ENCODE results near the gene LTBP3. TPM values are rescaled to one million over a fixed set of nuclear protein-coding genes. Genes with fewer than 3 reads are reported as not detected.
A peak's percentile ranks its signal among the peaks of the same experiment; 100 is the strongest.

LTBP3 gene
- total and polyA plus RNA-seq, 5 donors from 2014 or later, result 9.2 to 132 (median 14.6) TPM

- peaks cover 3% of the 10 kb centered on the region for H3K36me3 Mint-ChIP-seq
- no peak for DNase-seq
- peaks cover 0 to 23% (median 6%) of the 10 kb centered on the region in 4 donors for H3K4me1 Mint-ChIP-seq
- Histone ChIP-seq H3K36me3 (ENCODE audit: control insufficient read depth, insufficient read depth, low read length) (peaks cover 13% of the 10 kb centered on the region), H3K27ac (ENCODE audit: insufficient read depth, low read length, poor library complexity, severe bottlenecking) (no peak within 1 kb of the TSS), H3K4me3 (ENCODE audit: low read depth, low read length) (no peak within 1 kb of the TSS), H3K27me3 (ENCODE audit: control insufficient read depth, insufficient read depth, low read length) (no peaks in the 10 kb centered on the region), H3K9me3 (ENCODE audit: control insufficient read depth in 2 of 2, low read length in 2 of 2) (no peaks in the 10 kb centered on the region), H3K4me1 (ENCODE audit: control insufficient read depth, insufficient read depth, low read length, poor library complexity, severe bottlenecking) (peaks cover 10% of the 10 kb centered on the region)
- no peak within 1 kb of the TSS for H3K4me3 Mint-ChIP-seq
- peak in 1 of 2 donors; percentile 14 for ATAC-seq (ENCODE audit: low read depth in 2 of 2)
- no peaks in the 10 kb centered on the region for H3K27me3 Mint-ChIP-seq
- peak within 1 kb of the TSS; percentile 20 to 75 (median 32) for H3K27ac Mint-ChIP-seq
- no peaks in the 10 kb centered on the region for H3K9me3 Mint-ChIP-seq
Measured at GRCh38 chr11:65595543-65596281, 37.6 kb upstream of the LTBP3 start, which contains the start of gene KCNK7. Gene KCNK7 (minus strand): TSS chr11:65595800. CDS start chr11:65595772, 28 bp downstream.

- Mint-ChIP-seq H3K4me3 (no peak overlapping the region), H3K9me3 (no peaks in the 10 kb centered on the region), H3K4me1 (peaks cover 0 to 23% (median 6%) of the 10 kb centered on the region in 4 donors), H3K36me3 (peaks cover 6% of the 10 kb centered on the region), H3K27ac (no peak overlapping the region), H3K27me3 (no peaks in the 10 kb centered on the region)
- ATAC-seq (ENCODE audit: low read depth in 2 of 2), result no peak
- H3K9me3 ChIP-seq (ENCODE audit: control insufficient read depth in 2 of 2, low read length in 2 of 2), result no peaks in the 10 kb centered on the region
- no peaks in the 10 kb centered on the region for H3K27me3 ChIP-seq (ENCODE audit: control insufficient read depth, insufficient read depth, low read length)
- H3K36me3 ChIP-seq (ENCODE audit: control insufficient read depth, insufficient read depth, low read length), result peaks cover 17% of the 10 kb centered on the region
- DNase-seq, result peak in 1 of 3 donors; percentile 50
- peaks cover 10% of the 10 kb centered on the region for H3K4me1 ChIP-seq (ENCODE audit: control insufficient read depth, insufficient read depth, low read length, poor library complexity, severe bottlenecking)
- H3K27ac ChIP-seq (ENCODE audit: insufficient read depth, low read length, poor library complexity, severe bottlenecking), result no peak overlapping the region
- H3K4me3 ChIP-seq (ENCODE audit: low read depth, low read length), result no peak overlapping the region
Measured at GRCh38 chr11:65595131-65595530, 37.0 kb upstream of the LTBP3 start.

- no peak overlapping the region for H3K27ac ChIP-seq (ENCODE audit: insufficient read depth, low read length, poor library complexity, severe bottlenecking)
- H3K4me1 ChIP-seq (ENCODE audit: control insufficient read depth, insufficient read depth, low read length, poor library complexity, severe bottlenecking), result peaks cover 14% of the 10 kb centered on the region
- H3K9me3 Mint-ChIP-seq, result no peaks in the 10 kb centered on the region
- no peaks in the 10 kb centered on the region for H3K9me3 ChIP-seq (ENCODE audit: control insufficient read depth in 2 of 2, low read length in 2 of 2)
- peak overlapping the region in 2 of 3 donors; percentile 20 to 36 for H3K27ac Mint-ChIP-seq
- peaks cover 17% of the 10 kb centered on the region for H3K36me3 ChIP-seq (ENCODE audit: control insufficient read depth, insufficient read depth, low read length)
- no peak overlapping the region for H3K4me3 ChIP-seq (ENCODE audit: low read depth, low read length)
- peak; percentile 35 to 45 for ATAC-seq (ENCODE audit: low read depth in 2 of 2)
- H3K36me3 Mint-ChIP-seq, result peaks cover 6% of the 10 kb centered on the region
- peaks cover 0 to 24% (median 6%) of the 10 kb centered on the region in 4 donors for H3K4me1 Mint-ChIP-seq
- no peaks in the 10 kb centered on the region for H3K27me3 ChIP-seq (ENCODE audit: control insufficient read depth, insufficient read depth, low read length)
- no peaks in the 10 kb centered on the region for H3K27me3 Mint-ChIP-seq
- H3K4me3 Mint-ChIP-seq, result peak overlapping the region in 2 of 4 donors; percentile 28 to 38
- peak in 2 of 3 donors; percentile 28 to 49 for DNase-seq
Measured at GRCh38 chr11:65593518-65594414, 35.6 kb upstream of the LTBP3 start.

DNA sequence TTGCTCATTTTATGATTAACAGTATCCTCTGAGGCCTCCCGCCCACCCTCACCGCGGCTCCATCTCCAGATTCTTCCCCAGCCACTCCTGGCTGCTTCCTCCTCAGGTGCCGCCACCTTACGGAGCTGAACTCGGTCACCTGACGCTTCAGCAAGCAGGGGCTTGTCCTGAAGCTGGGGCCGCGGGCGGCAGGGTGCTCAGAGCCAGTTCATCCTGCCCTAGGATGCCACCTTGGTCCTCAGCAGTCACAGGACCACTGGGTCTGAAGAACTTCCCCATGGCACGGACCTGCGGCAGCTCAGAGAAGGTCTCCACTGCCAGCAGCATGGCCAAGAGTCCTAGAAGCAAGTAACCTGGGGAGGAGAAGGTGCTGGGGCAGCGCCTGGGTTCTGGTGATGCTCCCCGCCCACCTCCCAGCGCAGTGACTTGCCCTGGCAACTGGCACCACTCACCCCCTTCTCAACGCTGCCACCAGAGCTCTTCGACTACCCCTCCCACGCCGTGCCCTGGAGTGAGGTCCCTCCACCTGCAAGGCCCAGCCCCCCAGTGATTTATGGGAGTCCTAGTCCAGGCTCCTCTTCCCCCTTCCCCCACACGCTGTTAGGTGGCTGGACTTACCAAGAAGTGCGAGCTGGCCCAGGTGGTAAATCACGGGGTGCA is 34.8 kb upstream of the LTBP3 start:
- Mint-ChIP-seq H3K27me3 (no peaks in the 10 kb centered on the region), H3K27ac (peak overlapping the region in 1 of 3 donors; percentile 52), H3K36me3 (peaks cover 6% of the 10 kb centered on the region), H3K9me3 (no peaks in the 10 kb centered on the region), H3K4me1 (peaks cover 0 to 32% (median 12%) of the 10 kb centered on the region in 4 donors), H3K4me3 (no peak overlapping the region)
- Histone ChIP-seq H3K4me1 (ENCODE audit: control insufficient read depth, insufficient read depth, low read length, poor library complexity, severe bottlenecking) (peaks cover 21% of the 10 kb centered on the region), H3K27ac (ENCODE audit: insufficient read depth, low read length, poor library complexity, severe bottlenecking) (no peak overlapping the region), H3K27me3 (ENCODE audit: control insufficient read depth, insufficient read depth, low read length) (no peaks in the 10 kb centered on the region), H3K9me3 (ENCODE audit: control insufficient read depth in 2 of 2, low read length in 2 of 2) (no peaks in the 10 kb centered on the region), H3K36me3 (ENCODE audit: control insufficient read depth, insufficient read depth, low read length) (peaks cover 14% of the 10 kb centered on the region), H3K4me3 (ENCODE audit: low read depth, low read length) (no peak overlapping the region)
- ATAC-seq (ENCODE audit: low read depth in 2 of 2) (no peak), DNase-seq (no peak)

DNA sequence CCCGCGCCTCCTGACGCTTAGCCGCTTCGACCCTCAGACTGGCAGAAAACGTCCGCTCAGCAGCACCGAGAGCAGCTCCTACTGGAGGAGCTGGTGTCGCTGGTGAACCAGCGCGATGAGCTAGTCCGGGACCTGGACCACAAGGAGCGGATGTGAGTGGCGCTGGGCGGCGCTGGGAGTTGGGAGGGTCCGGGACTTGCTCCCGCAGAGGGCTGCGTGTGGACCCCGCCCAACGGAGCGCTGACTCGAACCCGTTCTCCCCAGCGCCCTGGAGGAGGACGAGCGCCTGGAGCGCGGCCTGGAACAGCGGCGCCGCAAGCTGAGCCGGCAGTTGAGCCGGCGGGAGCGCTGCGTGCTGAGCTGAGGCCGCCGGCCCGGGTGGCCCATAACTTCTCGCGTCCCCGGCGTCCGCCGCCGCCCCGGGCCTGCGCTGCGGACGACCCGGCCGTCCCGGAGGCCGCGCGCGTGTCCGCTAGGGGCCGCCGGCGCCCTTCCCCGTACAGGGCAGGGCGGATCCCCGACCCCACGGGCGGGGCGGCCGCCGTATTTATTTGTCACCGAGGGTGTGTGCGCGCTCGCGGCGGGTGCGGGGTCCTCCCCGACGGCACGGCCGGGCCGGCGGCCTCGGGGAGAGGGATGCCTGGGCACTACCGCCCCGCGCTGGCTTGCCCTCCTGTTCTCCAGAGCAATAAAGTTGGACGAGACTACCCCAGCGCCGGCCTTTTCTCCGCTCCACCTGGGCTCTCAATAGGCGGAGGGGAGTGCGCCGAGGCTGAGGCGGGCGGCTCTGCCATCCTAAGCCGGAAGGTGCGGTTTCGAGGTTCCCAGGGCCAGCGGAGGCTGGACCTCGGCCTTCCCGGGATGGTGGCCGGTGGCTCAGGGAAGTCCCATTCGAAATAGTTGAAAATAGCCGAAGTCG is 34.0 kb upstream of the LTBP3 start:
- H3K36me3 Mint-ChIP-seq, result peaks cover 4% of the 10 kb centered on the region
- H3K4me3 Mint-ChIP-seq, result no peak overlapping the region
- peaks cover 0 to 39% (median 17%) of the 10 kb centered on the region in 4 donors for H3K4me1 Mint-ChIP-seq
- no peaks in the 10 kb centered on the region for H3K27me3 Mint-ChIP-seq
- no peak for ATAC-seq (ENCODE audit: low read depth in 2 of 2)
- H3K9me3 Mint-ChIP-seq, result no peaks in the 10 kb centered on the region
- no peak overlapping the region for H3K27ac Mint-ChIP-seq
- Histone ChIP-seq H3K27ac (ENCODE audit: insufficient read depth, low read length, poor library complexity, severe bottlenecking) (no peak overlapping the region), H3K9me3 (ENCODE audit: control insufficient read depth in 2 of 2, low read length in 2 of 2) (no peaks in the 10 kb centered on the region), H3K4me1 (ENCODE audit: control insufficient read depth, insufficient read depth, low read length, poor library complexity, severe bottlenecking) (peaks cover 29% of the 10 kb centered on the region), H3K4me3 (ENCODE audit: low read depth, low read length) (no peak overlapping the region), H3K27me3 (ENCODE audit: control insufficient read depth, insufficient read depth, low read length) (no peaks in the 10 kb centered on the region), H3K36me3 (ENCODE audit: control insufficient read depth, insufficient read depth, low read length) (peaks cover 14% of the 10 kb centered on the region)
- no peak for DNase-seq

- Mint-ChIP-seq H3K4me1 (peaks cover 0 to 38% (median 18%) of the 10 kb centered on the region in 4 donors), H3K27ac (peak overlapping the region in 1 of 3 donors; percentile 43), H3K4me3 (no peak overlapping the region), H3K9me3 (no peaks in the 10 kb centered on the region), H3K27me3 (no peaks in the 10 kb centered on the region), H3K36me3 (peaks cover 4% of the 10 kb centered on the region)
- no peak overlapping the region for H3K4me3 ChIP-seq (ENCODE audit: low read depth, low read length)
- ATAC-seq (ENCODE audit: low read depth in 2 of 2) (no peak), DNase-seq (no peak)
- H3K9me3 ChIP-seq (ENCODE audit: control insufficient read depth in 2 of 2, low read length in 2 of 2), result no peaks in the 10 kb centered on the region
- H3K4me1 ChIP-seq (ENCODE audit: control insufficient read depth, insufficient read depth, low read length, poor library complexity, severe bottlenecking), result peaks cover 24% of the 10 kb centered on the region
- H3K36me3 ChIP-seq (ENCODE audit: control insufficient read depth, insufficient read depth, low read length), result peaks cover 14% of the 10 kb centered on the region
- no peak overlapping the region for H3K27ac ChIP-seq (ENCODE audit: insufficient read depth, low read length, poor library complexity, severe bottlenecking)
- no peaks in the 10 kb centered on the region for H3K27me3 ChIP-seq (ENCODE audit: control insufficient read depth, insufficient read depth, low read length)
Measured at GRCh38 chr11:65590240-65590738, 32.1 kb upstream of the LTBP3 start.
